ENCODE results near the gene RNASEH2B.

The RNASEH2B gene

DNA sequence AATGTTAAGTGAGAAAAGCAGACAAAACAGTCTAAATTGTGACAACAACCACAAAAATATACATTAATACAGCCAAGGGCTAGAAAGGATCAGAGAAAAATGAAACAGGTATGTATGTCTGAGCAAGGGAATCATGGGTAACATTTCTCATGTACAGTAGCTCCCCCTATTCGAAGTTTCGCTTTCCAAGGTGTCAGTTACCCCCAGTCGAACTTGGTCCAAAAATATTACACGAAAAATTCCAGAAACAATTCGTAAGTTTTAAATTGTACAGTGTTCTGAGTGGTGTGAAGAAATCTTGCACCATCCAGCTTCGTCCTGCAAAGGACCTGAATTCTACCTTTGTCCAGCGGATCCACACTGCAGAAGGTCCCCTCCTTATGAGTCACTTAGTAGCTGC, 1.8 kb upstream of the RNASEH2B start:
- DNase-seq: no peak

DNA sequence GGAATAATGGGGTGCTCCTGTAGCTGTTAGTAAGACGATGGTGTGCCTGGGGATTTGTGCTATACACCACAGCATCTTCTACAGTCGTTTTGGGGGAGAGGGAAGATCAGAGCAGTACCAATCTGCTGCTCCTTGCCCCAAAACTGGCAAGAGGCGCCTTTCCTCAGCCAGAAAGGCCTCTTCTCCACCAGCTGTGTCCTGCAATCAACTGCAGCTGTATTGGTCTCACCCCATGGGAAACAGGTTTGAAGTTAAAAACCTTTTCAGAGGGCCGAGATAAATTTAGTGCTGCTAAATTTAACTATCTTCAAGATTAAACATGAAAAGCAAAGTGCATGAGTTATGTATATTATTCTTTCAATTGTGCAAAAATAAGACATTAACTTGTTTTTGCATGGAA, 1.2 kb upstream of the RNASEH2B start:
- no peak for DNase-seq

DNA sequence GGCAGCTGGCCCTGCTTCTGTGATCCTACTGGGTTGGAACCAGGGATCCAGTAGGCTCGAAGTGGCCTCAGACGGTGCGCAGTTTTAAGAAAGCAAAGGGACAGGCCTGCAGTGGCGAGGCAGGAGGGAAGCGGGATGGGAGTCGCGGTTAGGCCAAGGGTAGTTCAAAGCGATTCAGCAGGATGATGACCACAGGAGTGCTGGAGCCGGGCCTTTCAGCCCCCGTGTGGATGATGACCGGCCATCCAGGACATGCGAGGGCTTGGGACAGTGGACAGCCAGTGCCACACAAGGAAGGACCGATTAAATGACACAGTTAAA, 854 bp downstream of the RNASEH2B start:
- peak; percentile 51 for DNase-seq

DNA sequence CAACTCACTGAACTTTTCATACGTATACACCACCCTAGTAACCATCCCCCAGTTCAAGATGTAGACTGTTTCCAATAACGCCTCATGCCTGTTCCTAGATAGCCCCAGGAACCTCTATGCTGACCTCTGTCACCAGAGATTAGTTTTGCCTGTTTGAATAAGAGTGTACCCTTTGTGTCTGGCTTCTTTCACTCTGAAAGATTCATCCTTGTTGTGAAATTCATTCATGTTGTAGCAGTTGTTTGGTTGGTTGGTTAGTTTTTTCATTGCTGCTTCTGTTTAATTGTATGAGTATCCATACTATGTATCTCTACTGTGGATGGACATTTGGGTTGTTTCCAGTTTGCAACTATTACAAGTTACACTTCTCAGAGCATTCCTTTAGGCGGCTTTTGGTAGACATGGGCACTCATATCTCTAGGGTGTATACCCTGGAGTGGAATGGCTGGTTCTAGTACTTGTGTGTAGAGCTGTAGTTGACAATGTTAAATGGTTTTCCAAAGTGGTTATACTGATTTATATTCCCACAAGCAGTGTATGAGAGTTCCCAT, 1.6 kb downstream of the RNASEH2B start:
- DNase-seq: peak; percentile 33

DNA sequence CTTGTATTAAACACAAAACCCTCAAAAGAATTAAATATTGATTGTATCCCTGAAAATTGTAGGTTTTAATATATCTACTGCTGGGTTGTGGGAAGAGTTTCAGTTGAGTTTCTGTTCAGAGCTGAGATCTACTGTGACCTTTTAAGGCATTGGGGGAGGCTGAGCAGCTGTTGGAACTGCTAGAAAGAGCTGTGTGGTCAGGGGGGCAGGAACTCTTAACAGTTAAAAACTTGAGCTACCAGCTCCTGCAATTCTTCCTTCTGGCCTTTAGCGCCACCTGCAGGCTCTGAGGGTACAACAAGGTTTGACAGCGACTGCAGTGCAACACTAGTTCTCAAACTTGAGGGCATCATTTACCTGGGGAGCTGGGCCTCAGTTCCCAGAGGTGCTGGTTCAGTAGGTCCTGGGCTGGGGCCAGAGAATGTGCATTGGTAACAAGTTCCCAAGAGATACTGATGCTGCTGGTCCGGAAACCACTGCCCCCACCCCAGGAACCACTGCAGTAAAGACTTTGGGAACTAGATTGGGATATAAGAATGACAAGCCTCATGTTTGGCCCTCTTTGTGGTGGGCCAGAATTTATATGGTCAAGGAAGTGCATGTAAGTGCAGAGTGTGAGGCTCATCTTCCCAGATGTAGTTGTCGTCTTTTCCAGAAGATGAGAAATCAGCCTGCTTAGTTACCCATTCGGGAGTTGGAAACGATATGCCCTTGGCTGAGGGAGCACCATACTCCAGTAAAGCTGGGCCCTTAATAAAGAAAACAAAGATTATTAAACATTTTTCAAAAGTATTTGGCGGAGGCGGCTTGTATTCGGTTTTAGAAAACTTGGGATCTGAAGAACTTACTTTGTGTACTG, 2.6 kb downstream of the RNASEH2B start:
- peak; percentile 95 for DNase-seq

DNA sequence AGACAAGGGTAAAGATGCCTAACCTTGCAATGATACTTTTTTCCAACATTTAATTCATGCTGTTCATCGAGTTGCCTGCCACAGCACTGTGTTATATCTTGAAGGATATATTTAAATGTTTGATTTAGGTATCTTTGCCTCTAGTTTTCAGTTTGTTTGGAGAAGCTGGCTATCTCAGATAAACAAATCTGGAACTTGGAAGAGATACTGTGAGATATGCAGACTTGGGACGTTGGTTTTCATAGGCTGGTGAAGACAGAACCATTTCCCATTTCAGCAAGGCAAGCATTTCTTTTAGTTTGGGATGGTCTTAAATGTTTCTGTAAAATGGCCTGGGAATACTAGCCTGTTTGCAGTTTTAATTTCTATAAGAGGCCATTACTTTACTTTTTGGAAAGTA, 3.3 kb downstream of the RNASEH2B start:
- no peak for DNase-seq

DNA sequence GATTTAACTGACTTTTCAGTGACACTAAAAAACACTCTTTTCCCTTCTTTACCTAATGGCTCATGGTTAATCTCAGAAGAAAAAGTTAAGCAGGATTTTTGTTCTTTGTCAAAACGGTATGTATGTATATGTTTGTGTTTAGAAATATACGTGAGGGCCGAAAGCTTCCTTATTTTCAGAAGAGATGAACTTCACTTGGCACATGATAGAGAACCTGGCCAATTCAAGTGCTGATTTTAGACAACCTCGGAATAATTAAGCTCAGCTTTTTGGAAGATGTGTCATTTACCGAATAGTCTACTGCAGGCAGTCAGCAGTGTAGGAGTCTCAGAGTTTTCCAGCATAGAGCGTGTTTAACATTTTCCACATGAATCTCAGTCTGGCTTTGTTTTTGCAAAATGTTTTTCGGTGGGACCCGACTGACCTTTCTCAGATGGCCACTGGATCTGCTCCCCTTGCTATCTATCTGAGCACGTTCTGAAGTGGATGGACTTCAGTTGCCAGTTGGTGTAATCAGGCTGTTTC, 4.6 kb downstream of the RNASEH2B start:
- peak; percentile 19 for DNase-seq

DNA sequence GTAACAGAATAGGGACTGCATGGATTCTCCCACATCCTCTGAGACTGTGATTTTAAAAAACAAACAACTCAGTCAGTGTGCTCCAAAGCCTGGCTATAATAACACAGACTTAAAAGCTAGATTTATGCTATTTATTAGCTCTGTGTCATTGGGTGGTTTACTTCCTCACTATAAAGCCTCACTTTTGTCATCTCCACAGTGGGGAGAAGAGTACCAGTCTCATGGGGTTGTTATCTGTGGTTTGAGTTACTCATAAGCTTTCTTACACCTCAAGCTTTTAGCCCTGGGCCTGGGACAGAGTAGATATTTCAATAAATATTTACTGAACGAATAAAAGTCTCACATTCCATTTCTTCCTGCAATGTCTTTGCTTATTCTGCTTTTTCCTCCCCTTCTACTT, 5.3 kb downstream of the RNASEH2B start:
- DNase-seq: peak; percentile 40

DNA sequence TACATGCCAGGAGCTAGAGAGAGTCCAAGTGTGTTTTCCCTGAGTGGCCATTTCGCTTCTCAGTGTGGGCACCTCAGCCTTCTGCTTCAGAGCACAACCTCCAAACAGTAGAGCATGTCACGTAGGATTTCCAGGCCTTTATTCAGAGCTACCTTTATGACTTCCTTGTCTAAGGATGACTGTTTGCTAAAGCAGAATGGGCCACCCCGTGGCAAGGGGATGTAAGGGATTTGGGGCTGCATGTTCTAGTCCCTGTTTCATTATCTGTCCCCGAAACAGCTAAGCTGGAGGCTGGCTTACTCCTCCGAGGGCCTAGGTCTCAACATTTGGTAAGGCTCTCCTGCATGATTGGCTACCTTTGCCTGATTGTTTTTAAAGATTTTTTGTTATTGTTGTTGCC, 6.0 kb downstream of the RNASEH2B start:
- DNase-seq: no peak

DNA sequence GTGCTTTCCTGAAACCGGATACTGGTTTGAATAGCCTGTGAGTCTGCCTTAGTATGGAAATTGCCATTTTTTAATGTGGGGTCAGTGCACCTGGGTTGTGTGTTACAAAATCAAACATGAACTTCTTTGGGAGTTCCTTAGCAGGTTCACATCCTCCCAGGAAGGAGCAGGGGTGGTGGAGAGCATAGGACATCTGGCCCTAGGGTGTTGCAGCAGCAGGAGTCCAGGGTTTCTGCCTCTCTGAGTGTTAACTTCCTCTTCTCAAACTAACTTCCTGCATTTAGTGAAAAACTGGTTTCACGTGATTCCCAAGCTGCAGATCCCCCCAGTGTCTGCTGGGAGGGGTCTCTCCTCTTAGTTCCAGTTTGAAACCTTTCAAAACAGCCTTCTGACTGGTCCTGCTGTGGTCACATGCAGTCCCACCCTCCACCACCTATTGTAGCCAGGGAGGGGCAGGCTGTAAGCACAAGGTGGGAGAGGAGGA, 7.2 kb downstream of the RNASEH2B start:
- no peak for DNase-seq

DNA sequence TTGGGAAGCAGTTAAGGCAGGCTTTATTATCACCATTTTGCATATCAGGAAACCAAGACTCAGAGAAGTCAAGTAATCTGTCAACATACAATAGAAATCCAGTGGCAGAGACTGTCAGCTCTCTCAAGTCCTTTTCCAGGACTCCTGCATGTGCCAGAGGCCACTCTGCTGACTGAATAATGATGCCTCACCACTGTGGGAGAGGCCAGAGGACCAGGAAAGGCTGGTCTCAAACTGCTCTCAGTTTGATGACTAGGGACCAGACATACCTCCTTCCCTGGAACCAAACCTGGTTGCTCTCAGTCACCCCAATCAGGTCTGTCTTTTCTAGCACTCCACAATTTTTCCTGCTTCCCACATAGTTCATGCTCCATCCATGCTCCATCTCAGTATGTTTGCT, 8.0 kb downstream of the RNASEH2B start:
- DNase-seq: no peak

DNA sequence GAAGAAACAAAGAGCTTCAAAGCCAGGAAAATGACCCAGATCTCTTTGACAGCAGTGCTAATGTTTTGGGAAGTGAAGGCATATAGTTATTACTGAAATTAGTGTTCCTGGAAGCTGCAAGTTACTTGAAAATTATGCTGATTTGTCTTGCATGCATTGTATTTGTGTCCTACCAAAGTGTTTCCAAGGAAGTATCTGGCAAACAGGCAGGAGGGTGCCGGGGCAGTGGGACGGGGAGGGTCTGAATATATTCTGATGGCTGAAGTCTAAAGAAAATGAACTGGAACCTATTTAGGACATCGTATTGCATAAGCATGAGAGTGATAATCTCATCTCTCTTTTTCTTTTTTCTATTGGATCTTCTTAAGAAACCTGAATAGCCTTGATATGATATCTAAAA, 9.0 kb downstream of the RNASEH2B start:
- no peak for DNase-seq

DNA sequence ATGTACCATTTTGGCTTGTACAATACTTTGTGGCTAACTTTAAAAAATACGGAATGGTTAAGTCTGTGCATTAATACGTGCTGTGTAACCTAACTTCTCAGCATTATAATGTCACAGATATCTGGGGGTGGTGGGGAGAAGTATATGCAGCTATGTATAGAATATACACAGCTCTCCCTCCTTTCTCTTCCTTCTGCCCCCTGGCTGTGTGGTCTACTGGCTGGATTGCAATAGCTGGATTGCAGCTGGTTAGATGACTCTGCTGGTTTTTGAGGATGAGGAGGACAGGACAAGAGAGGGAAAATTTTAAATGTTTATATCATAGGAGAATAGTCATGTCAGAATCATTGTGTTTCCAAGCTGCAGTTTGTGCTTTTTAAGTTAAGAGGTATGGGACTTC, 9.7 kb downstream of the RNASEH2B start:
- no peak for DNase-seq

DNA sequence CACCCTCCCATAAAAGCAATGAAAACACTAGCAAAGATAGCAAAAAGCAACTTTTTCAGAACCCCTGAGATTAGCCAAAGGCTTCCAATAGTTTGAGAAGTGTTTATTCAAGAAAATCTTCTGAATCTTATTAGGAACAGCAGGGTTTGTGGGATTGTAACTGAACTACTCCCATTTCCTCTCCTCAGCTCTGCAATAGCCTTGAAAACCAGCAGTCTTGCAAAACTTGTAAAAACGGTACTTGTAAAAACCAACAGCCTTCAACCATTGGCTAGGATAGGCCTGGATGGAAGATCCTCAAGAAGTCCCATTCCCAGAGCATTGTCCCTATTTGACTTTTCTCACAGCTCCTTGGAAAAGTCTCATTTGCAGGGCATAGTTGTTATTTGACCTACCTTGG, 12.1 kb downstream of the RNASEH2B start:
- DNase-seq: no peak

DNA sequence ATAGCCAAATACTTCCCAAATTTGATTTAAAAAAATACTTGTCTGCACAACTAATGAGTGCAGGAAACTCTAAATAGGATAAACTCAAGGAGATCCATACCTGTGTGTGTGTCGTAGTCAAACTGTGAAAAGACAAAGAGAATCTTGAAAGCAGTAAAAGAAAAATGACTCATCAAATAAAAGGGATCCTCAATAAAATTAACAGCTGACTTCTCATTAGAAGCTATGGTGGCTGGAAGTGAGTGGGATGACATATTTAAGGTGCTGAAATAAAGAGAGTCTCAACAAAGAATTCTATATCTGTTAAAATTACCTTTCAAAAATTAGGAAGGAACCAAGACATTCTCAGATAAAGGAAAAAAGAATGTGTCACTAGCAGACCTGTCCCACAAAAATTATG, 13.7 kb downstream of the RNASEH2B start:
- DNase-seq: no peak

DNA sequence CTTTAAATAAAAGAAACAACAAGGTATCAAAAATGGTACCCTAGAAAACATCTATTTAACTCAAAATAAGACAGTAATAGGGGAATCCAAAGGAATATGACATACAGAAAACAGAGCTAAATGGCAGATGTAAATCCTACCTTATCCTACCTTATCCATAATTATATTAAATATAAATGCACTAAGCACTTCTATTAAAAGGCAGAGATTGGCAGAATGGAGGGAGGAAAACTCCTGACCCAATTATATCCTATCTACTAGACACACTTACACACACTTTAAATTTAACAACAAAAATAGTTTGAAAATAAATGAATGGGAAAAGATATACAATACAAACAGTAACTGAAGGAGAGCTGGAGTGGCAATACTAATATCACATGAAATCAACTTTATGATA, 14.4 kb downstream of the RNASEH2B start:
- no peak for DNase-seq

DNA sequence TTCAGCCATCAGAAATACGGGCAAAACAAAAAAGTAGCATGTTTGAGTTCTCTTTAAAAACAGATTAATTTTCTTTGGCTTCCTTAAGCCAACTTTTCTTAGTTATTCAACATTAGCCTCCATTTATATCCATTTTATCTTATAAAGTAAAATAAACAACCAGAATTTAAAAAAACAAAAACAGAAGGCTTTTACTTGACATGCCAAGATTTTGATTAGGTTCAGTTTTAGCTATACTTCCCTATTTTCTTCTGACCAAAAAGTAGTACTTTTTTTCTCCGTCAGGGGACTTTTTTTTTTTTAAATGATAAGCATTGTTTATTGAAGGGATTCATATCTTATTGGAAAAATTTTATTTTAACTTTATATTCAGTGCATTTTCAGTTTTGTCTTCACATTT, 18.1 kb downstream of the RNASEH2B start:
- no peak for DNase-seq

DNA sequence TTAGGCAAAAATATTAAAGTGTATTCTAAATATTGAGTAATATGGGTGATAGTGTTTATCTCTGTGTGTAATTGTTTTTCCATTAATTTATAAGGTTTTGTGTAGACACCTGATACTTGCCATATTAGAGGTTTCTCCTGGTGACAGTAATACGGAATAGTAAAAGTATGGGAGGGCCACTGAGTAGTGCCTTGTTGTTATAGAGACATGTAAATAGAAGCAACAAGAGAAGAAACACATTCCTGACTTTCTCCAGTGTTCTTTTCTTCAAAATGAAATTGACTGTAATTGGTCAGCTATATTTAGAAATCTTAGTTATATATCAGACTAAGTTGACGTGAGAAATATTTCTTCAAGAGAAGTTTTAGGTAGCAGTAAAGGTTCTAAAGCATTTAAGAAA, 18.5 kb downstream of the RNASEH2B start:
- no peak for DNase-seq

DNA sequence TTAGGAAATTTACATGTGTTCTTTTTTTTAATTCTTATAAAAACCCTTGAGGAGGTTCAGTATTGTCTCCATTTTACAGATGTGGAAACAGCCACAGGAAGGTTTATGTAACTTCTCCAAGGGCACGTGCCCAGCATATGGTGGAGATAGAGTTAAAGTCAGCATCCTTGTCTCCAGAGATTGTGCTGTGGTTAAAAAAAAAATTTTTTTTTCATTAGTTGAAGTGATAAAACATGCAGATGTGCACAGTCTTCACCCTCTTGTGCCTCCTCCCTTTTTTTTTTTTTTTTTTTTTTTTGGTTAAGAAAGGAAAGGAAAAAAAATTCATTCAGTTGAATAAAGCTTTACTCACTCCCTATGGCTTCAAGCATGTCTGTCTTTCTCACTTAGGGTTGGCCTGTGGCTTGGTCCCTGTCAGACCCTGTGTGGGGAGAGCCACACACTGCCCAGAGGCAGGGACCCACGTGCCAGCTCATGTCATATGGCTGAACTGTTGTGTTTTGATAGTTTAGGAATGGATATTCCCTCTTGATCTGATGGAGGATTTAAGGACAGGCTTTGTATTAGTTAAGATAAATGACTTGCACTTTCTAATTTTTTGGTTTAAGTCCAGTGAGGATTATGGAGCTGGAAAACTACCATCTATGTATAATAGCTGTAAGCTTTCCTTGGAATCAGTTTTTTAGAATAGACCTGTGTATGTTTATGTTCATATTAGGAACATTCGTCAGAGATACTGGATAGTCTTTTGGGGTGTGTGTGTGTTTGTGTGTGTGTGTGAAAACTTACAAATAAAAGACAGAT, 19.3 kb downstream of the RNASEH2B start:
- no peak for DNase-seq

DNA sequence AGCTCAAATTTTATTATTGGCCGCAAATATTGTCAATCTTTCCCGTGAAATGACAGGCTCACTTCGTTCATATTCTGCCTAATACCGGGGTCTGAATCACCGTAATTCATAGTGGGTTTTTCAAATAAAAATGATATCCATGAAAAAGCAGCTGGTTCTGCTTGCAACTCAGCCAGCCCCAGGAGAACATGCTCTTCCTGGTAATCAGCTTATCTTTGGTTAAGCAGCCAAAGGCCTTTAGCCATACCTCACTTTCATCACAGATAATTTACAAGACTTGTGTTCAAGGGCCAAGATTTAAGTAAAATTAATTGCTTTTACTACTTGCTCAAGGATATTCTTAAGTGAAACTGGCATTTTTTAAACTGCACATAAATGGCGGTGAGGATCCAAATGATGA, 22.5 kb downstream of the RNASEH2B start:
- no peak for DNase-seq

DNA sequence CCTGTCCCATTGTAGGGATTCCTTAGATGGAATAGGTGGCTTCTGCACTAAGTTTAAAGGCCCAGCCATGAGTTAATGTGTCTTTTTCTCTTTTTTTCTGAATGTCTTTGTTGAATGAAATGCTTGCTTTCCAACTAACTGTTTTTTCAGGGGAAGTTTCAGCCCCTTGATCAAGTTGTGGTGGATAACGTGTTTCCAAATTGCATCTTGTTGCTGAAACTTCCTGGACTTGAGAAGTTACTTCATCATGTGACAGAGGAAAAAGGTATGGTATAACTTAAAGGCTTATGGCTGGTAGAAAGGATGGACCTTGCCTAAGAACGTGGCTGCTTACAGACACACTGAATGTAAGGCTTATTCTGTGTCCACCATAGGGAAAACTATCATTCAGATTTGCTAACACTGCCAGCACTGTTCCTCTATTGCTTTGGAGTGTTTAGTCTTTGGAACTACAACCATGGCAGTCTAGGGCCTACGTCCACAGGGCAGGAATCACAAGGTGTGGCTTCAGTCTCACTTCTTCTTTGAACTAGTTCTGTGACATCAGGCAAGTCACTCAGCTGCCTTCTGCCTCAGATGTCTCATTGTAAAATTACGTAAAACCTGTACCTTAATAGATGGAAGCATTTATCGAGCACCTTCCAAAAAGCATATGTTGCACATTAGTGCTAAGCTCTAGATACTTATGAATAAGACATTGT, 25.3 kb downstream of the RNASEH2B start:
- DNase-seq: no peak

DNA sequence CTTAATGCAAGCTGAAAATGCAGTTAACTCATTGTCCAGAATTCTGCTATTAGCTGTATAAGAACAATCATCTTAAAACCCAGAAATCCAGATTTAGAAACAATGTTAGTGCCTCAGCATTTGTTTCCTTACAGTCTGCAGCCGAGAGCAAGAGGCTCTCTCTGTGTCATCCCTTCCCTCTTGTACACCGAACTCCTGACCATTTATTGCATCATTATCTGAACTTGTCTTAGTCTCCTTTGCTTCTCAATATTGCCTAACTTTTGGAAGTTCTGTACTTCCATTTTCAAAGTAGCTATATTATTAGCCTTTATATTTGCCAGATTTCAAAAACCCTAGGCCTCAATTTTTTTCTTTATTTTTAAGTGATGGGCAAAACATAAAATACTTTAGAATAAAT, 27.1 kb downstream of the RNASEH2B start:
- DNase-seq: peak; percentile 20

DNA sequence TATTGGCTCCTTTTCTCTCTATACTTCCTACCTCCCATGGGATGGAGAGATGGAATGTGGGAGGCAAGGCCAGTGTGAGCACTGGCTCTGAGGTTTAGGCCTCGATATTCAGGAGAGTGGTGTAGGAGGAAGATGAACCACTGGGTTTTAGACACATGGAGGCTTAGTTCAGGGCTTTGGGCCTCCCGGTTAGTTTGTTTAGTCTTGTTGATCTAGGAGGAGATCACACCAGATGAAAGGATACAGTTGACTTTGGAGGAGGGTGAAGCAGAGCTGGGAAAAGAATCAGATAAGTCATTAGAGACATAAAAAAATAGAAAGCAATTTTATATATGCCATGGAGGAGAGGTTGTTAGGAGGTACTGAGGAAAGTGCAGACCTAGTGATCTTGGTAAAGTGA, 30.9 kb downstream of the RNASEH2B start:
- no peak for DNase-seq
